Kidney epithelial cell (primary cell): ENCODE data around the gene PTPRU. TPM values are rescaled to one million over a fixed set of nuclear protein-coding genes. Genes with fewer than 3 reads are reported as not detected.
"Not testable (repeated sequence)": the region's sequence is repeated elsewhere in the genome, so short reads cannot be mapped to it uniquely, and the experiment has no call there.

Experiments used
- DNase-seq: peaks from one replicate; pipeline ENCODE4 v3.0.0-alpha.2; 2010; ENCODE audit warnings: low read depth
- H3K27me3 ChIP-seq: 2 replicates; pipeline ENCODE4 v1.6.0; 2011; ENCODE audit warnings: low read length; ENCODE audit not compliant: control insufficient read depth, insufficient read depth
- H3K36me3 ChIP-seq: 2 replicates; pipeline ENCODE4 v1.5.1; 2011; ENCODE audit warnings: low read length; ENCODE audit not compliant: control insufficient read depth, insufficient read depth
- H3K4me3 ChIP-seq: 2 replicates; pipeline ENCODE4 v1.5.1; 2011; ENCODE audit warnings: low read depth, mild to moderate bottlenecking, control low read depth, low read length
- CTCF ChIP-seq: IDR thresholded peaks from 2 replicates; pipeline ENCODE4 v1.5.1; 2011; ENCODE audit warnings: mild to moderate bottlenecking, moderate library complexity, low read length, control low read depth, inconsistent platforms; ENCODE audit not compliant: insufficient read depth, poor library complexity, severe bottlenecking
- total RNA-seq: library from RNA; depleted of rRNA; stranded (reverse); fragments of >200 nt; gene quantifications from 2 replicates; pipeline ENCODE4 v1.2.3, GENCODE V29; 2015

The PTPRU gene
- total RNA-seq, 1 donor from 2014 or later = 55.4 TPM

- no peak for DNase-seq
- TF ChIP-seq CTCF = no peak
- Histone ChIP-seq H3K4me3 (no peak overlapping the region), H3K27me3 (no peaks in the 10 kb centered on the region), H3K36me3 (peaks cover 2% of the 10 kb centered on the region)
These were observed 75.2 kb downstream of the PTPRU start for GRCh38 chr1:29311352-29312030.

GRCh38 chr1:29312469-29313461 is 76.4 kb downstream of the PTPRU start:
- Histone ChIP-seq H3K36me3 (peaks cover 2% of the 10 kb centered on the region), H3K27me3 (no peaks in the 10 kb centered on the region), H3K4me3 (no peak overlapping the region)
- no peak for DNase-seq
- no peak for TF ChIP-seq CTCF

- not testable (repeated sequence) for H3K4me3 ChIP-seq, H3K27me3 ChIP-seq, H3K36me3 ChIP-seq, DNase-seq
These were observed 78.4 kb downstream of the PTPRU start for GRCh38 chr1:29314685-29315084.

- DNase-seq = no peak
- no peak for TF ChIP-seq CTCF
- H3K27me3 ChIP-seq = no peaks in the 10 kb centered on the region
These were observed 78.9 kb downstream of the PTPRU start for GRCh38 chr1:29315262-29315661.

GRCh38 chr1:29315876-29316275 is 79.6 kb downstream of the PTPRU start:
- TF ChIP-seq CTCF = no peak
- H3K4me3 ChIP-seq = no peak overlapping the region
- H3K27me3 ChIP-seq = no peaks in the 10 kb centered on the region
- no peaks in the 10 kb centered on the region for H3K36me3 ChIP-seq
- no peak for DNase-seq

More at GRCh38 chr1:29315262-29315661, 78.9 kb downstream of the PTPRU start:
- Histone ChIP-seq H3K4me3 (no peak overlapping the region), H3K36me3 (peaks cover 2% of the 10 kb centered on the region)
